Activated CD4-positive, alpha-beta T cell treated with anti-CD3 and anti-CD28 coated beads, Interleukin-2, amount 50 U/mL, for 4 hours (primary cell): Measurements from ENCODE around the gene OXCT2.
"Not testable (repeated sequence)": the region's sequence is repeated elsewhere in the genome, so short reads cannot be mapped to it uniquely, and the experiment has no call there.

Source experiments
- DNase-seq, 2 experiments: peaks; one replicate each; pipeline ENCODE4 v3.0.0-alpha.2; 2020

Gene OXCT2

GRCh38 chr1:39787108-39787375, 15.9 kb upstream of the OXCT2 start:
- DNase-seq, result not testable (repeated sequence)

GRCh38 chr1:39786303-39787107, 15.4 kb upstream of the OXCT2 start:
- not testable (repeated sequence) for DNase-seq

- DNase-seq, result not testable (repeated sequence)
These were observed 11.5 kb upstream of the OXCT2 start for GRCh38 chr1:39782685-39783084.

GRCh38 chr1:39782103-39782502, 11.0 kb upstream of the OXCT2 start:
- DNase-seq, result no peak

GRCh38 chr1:39781349-39781715, 10.2 kb upstream of the OXCT2 start:
- DNase-seq, result no peak

- no peak for DNase-seq
These were observed 8.7 kb upstream of the OXCT2 start for GRCh38 chr1:39779821-39780220.

- DNase-seq, result no peak
These were observed 8.0 kb upstream of the OXCT2 start for GRCh38 chr1:39779137-39779536.

GRCh38 chr1:39778463-39779099, 7.4 kb upstream of the OXCT2 start:
- DNase-seq, result not testable (repeated sequence)

- DNase-seq, result not testable (repeated sequence)
These were observed 6.7 kb upstream of the OXCT2 start for GRCh38 chr1:39777896-39778295.

- DNase-seq, result no peak
These were observed 6.2 kb upstream of the OXCT2 start for GRCh38 chr1:39777306-39777705.

GRCh38 chr1:39776886-39777285, 5.7 kb upstream of the OXCT2 start:
- no peak for DNase-seq

- DNase-seq, result no peak
These were observed 5.2 kb upstream of the OXCT2 start for GRCh38 chr1:39776400-39776713.

GRCh38 chr1:39775676-39776399, 4.7 kb upstream of the OXCT2 start:
- DNase-seq, result not testable (repeated sequence)

GRCh38 chr1:39775141-39775540, 4.0 kb upstream of the OXCT2 start:
- not testable (repeated sequence) for DNase-seq

GRCh38 chr1:39773369-39773979, 2.3 kb upstream of the OXCT2 start:
- DNase-seq, result not testable (repeated sequence)

GRCh38 chr1:39770100-39771021, 787 bp downstream of the OXCT2 start:
- peak; percentile 39 to 40 for DNase-seq

GRCh38 chr1:39769502-39769901, 1.6 kb downstream of the OXCT2 start:
- not testable (repeated sequence) for DNase-seq

- not testable (repeated sequence) for DNase-seq
These were observed 4.7 kb downstream of the OXCT2 start for GRCh38 chr1:39766466-39766865.

- DNase-seq, result not testable (repeated sequence)
These were observed 6.6 kb downstream of the OXCT2 start for GRCh38 chr1:39764512-39764911.

GRCh38 chr1:39763619-39764374, 7.4 kb downstream of the OXCT2 start:
- not testable (repeated sequence) for DNase-seq
